GM12801 (cell line): ENCODE measurements around the gene KLHL1.

Experiments used
- CTCF ChIP-seq: IDR thresholded peaks from one replicate; pipeline ENCODE4 v1.5.1; 2011; ENCODE audit warnings: control low read depth; ENCODE audit not compliant: insufficient read length; ENCODE audit errors: extremely low read depth

Gene KLHL1

GRCh38 chr13:69809152-69809551 is 299.1 kb downstream of the KLHL1 start:
- no peak for TF ChIP-seq CTCF

GRCh38 chr13:69796256-69796655 is 312.0 kb downstream of the KLHL1 start:
- TF ChIP-seq CTCF: no peak

GRCh38 chr13:69793783-69794453 is 314.3 kb downstream of the KLHL1 start:
- no peak for TF ChIP-seq CTCF

- TF ChIP-seq CTCF: no peak
These were observed 331.3 kb downstream of the KLHL1 start for GRCh38 chr13:69776937-69777336.

- TF ChIP-seq CTCF: no peak
These were observed 338.6 kb downstream of the KLHL1 start for GRCh38 chr13:69769608-69770007.

GRCh38 chr13:69761581-69761980 is 346.7 kb downstream of the KLHL1 start:
- no peak for TF ChIP-seq CTCF

GRCh38 chr13:69755101-69755500 is 353.2 kb downstream of the KLHL1 start:
- no peak for TF ChIP-seq CTCF

GRCh38 chr13:69751259-69751658 is 357.0 kb downstream of the KLHL1 start:
- no peak for TF ChIP-seq CTCF
